ENCODE data around the gene CAD.

- TF ChIP-seq POLR2A (IDR thresholded peaks at IDR 0.05; ENCODE audit: low read depth, low read length) (no peak), TAF1 (IDR thresholded peaks at IDR 0.05; ENCODE audit: low read depth, low read length) (no peak), POLR2AphosphoS5 (IDR thresholded peaks at IDR 0.05; ENCODE audit: low read depth, low read length) (no peak), POU2F2 (IDR thresholded peaks at IDR 0.05; ENCODE audit: low read depth, low read length) (no peak), PAX5 (IDR thresholded peaks at IDR 0.05; ENCODE audit: insufficient read depth, low read length, severe bottlenecking) (no peak)
Measured at GRCh38 chr2:27290549-27290948, 73.4 kb downstream of the CAD start.

All from GM12891 (cell line).